Cardiac septum (tissue), 1 donor: ENCODE data around the gene ZNF76. TPM values are rescaled to one million over a fixed set of nuclear protein-coding genes. Genes with fewer than 3 reads are reported as not detected.

Experiments used
- total RNA-seq: library from RNA; stranded (reverse); fragmentation: NEBNext Ultra II Directional; extraction: Animal tissue kit (Norgen Biotek cat#: 25700); gene quantifications from one replicate; pipeline ENCODE4 v1.2.1, GENCODE V29; 2021
- donor health status: DM: no; HTN: no; CAD: no.

ZNF76 gene
- total RNA-seq, 1 donor from 2014 or later: 39.9 TPM

Other genes with a start within 250 kb of the ZNF76 start
- not detected for gene TCP11, start 118.4 kb upstream of the ZNF76 start, total RNA-seq
- gene SCUBE3, start 45.8 kb upstream of the ZNF76 start, total RNA-seq: 5.2 TPM
- gene DEF6, start 38.1 kb downstream of the ZNF76 start, total RNA-seq: 1.7 TPM
- gene PPARD, start 82.8 kb downstream of the ZNF76 start, total RNA-seq: 19.0 TPM
- gene FANCE, start 192.6 kb downstream of the ZNF76 start, total RNA-seq: 2.9 TPM
- 432 TPM for gene RPL10A, start 208.7 kb downstream of the ZNF76 start, total RNA-seq
- gene TEAD3, start 237.3 kb downstream of the ZNF76 start, total RNA-seq: 63.3 TPM